NCI-H2196 (cell line): Measurements from ENCODE around the gene REEP3.
"Not testable (repeated sequence)": the region's sequence is repeated elsewhere in the genome, so short reads cannot be mapped to it uniquely, and the experiment has no call there.

Source experiments
- DNase-seq: peaks from one replicate; lab custom pipeline; 2025; ENCODE audit not compliant: unreplicated experiment; lab: John Stamatoyannopoulos, UW

The REEP3 gene

GRCh38 chr10:63628526-63629362, 107.5 kb downstream of the REEP3 start:
- DNase-seq: peak; percentile 79

- peak; percentile 71 for DNase-seq
Measured at GRCh38 chr10:63629363-63630084, 108.3 kb downstream of the REEP3 start.

DNA sequence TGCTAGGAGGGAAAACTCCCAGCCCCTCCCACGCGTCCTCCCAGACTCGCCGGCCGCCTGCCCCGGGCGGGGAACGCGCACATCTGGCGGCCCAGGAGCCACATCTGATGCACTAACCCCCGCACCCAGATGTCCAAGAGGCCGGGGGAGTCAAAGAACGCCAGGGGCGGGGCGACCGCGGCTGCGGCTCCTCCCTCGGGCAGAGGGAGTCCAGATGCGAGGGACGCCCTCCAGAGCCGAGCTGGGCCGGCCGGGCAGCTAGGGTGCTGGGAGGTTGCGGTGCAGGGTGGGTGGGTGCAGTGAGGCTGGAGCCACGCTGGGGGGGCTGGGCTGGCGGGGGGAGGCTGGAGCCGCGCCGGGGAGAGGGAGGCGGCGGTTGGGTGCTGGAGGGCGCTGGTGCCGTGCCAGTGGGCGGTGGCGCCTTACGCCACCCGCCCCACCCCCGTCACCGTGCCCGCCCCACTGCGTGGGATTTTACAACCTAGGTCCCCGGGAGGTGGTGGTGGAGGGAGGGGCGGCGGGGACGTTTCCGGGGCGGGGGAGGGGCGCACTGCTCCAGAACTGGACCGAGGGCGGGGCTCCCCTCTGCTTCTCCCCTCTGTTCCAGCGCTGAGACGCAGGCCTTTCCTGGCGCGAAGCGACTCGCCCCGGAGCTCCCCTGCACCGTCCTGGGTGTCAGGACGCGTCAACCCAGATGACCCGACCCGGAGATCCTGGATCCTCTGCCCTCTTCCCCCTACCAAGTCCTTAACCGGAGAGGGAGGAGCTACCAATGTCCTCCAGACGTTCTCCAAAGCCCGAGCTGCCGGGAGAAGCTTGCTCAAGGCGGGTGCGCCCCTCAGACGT, 109.1 kb downstream of the REEP3 start:
- peak; percentile 84 for DNase-seq

DNA sequence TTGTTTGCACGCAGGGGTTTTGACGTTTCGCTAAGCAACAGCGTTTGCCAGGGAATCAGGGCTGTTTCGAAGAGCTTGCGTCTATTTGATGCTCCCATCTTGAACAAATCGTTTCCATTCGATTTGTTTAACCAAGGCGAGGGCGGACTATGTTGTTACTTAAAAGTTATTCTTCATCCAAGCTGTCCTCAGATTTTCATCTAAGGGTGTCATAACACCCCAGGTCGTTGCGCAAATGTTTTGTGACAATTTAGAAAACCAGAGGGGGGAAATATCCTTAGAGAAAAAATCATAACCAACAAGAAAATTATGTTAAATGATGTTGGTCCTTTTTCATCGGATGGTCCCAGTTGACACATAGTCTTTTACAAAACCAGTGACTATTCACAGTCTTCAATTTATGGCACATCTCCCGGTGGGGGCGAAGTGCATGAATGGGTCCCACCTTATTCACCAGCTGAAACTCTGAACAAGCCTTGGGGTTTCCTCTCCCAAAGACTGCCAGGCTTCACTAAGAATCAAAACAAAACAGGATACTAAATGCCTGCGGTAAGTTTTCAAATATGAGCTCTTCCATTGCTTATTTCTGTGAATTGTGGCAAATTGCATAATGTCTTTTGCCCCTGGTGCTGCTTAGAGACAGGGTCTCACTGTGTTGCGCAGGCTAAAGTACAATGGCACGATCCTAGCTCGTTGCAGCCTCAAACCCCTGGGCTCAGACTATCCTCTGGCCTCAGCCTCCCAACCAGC, 109.9 kb downstream of the REEP3 start:
- no peak for DNase-seq

- no peak for DNase-seq
Measured at GRCh38 chr10:63631991-63632390, 110.8 kb downstream of the REEP3 start.

DNA sequence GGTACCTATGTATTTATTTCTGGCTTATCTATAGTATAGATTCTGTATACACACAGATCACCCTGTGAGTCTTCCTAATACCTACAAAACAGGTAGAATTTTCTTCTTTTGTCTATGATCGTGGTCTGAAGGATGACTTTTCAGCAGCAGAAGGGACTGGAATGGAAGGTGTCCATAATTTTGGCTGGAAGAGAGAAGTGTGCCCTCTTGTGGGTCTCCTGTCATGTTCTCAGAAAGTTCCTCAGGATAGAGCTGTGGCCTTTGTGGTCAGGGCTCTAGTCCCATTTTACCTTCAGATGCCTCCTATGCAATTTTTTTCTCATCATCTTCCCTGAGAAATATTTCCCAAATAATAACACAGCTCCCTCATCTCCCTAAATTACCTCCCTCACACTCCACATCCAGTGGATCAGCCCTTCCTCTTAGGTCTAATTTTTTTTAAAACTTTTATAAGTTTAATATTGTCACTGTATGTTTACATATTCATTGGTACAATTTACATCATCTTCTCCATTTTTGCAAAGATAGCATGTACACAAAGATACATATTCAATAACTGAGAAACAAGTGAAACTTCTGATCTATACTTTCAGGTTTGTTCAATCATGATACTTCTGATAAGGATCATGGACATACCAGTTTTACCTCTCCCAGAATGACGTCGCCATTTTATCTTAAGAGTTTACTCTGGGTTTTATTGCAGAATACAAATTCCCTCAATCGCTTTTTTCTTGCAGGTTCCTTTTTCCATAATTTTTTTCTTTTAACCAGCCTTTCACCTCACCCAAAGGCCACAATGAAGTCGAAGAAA, 112.7 kb downstream of the REEP3 start:
- peak; percentile 10 for DNase-seq

DNA sequence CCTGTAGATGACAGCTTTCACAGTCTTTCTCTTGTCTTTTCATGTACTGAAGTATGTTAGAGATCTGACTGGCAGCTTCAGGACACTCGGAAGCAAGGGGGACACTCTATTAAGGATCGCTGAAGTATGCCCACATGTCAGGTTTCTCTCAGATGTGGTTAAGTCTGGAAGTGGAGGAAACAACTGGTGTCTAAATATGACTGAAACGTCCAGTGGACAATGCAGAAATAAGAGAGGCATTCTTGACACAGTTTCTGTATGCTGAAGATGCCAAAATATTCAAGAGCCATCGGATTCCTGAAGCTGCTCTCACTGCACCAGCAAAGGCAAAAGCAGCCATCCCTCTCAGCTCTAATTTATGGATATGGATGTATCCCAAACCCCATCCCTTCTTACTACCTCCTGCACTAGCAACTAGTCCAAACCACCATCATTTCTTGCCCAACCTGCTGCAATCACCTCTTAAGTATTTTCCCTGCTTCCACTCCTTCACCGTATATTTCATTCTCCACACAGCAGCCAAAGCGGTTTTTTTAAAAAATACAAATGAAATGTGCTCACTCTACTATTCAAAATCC, 113.4 kb downstream of the REEP3 start:
- no peak for DNase-seq

DNA sequence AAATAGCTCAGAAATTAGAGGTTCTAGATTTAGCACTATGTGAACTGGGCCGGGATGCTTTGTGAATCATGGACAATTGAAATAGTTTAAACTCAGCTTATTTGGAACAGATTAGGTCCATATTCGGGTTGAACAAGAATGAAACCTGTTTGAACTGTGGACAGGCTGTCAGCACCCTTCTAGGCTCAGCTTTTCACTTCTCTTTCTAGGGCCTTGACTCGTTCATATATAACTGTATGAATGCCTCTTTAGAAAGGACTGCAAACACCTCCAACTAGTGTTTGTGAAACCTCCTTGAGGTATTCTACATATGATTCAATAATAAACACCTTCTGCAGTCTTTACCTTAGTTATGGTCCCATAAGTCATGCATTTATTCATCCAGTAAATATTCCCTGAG, 115.6 kb downstream of the REEP3 start:
- no peak for DNase-seq

GRCh38 chr10:63637901-63638327, 116.7 kb downstream of the REEP3 start:
- no peak for DNase-seq

DNA sequence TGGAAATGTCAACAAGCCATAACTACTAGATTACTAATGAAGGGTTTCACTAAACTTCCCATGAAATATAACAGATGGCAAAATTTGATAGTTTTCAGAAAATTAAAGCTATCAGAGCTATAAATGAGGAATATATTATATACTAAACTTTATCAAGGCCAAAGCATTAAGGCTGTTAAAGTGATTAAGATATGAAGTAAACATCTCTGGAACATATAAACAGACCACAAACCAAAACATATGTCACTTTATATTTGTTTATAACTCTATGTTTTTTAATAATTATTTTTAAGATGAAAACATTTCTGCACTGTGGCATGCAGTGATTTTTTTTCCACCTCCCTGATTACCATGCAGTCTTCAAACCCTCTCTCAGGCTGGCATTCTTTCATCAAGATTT, 120.2 kb downstream of the REEP3 start:
- no peak for DNase-seq

DNA sequence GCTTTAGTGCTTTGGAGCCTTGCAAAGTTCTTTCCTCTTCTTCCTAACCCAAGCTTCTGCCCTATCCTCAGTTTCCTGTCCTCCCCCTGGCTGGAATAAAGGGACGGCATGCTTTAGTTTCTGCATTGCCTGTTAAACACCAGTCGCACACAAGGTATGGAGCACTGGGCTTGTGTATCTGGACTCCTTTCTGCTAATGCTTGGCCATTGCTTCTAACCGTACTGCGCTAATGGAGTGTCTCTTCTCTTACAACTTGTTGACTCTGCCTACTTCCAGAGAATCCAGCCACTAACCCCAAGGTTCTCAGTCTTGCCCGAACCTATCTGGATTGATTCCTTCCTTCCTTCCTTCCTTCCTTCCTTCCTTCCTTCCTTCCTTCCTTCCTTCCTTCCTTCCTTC, 120.6 kb downstream of the REEP3 start:
- DNase-seq: no peak

GRCh38 chr10:63642808-63643207, 121.6 kb downstream of the REEP3 start:
- DNase-seq: no peak

DNA sequence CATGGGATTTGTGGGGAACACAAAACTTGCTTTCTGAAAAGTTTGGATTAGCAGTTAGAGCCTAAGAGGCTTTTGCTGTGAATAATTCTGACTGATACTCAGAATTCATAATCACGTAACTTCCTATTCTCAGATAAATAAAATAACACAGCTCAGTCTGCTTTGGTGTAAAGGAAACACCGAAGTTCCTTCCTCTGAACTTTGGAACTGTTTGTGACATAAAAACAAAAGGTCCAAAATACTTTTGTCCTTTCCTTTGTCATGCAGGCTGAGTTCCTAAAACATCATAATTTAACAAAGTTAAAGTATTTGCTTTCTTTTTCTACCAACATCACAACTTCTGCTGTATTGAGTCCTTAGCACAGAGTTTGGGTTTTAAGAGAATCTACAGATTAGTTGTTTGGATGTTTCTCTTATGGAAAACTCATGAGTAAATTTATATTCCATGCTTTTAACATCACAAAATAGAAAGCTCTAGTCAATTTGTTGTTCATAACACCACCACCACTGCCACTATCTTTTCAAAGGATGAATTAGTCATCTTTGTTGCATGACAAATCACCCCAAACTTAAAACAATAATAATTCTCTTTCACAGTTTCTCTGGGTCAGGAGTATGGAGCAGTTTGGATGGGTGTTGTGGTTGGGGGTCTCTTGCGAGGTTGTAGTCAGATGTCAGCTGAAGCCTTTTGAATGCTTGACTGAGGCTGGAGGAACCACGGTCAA, 123.4 kb downstream of the REEP3 start:
- no peak for DNase-seq

- DNase-seq: no peak
Measured at GRCh38 chr10:63645195-63645594, 124.0 kb downstream of the REEP3 start.

GRCh38 chr10:63646491-63646890, 125.3 kb downstream of the REEP3 start:
- no peak for DNase-seq

- no peak for DNase-seq
Measured at GRCh38 chr10:63651864-63652263, 130.7 kb downstream of the REEP3 start.

GRCh38 chr10:63653747-63654146, 132.5 kb downstream of the REEP3 start:
- no peak for DNase-seq

DNA sequence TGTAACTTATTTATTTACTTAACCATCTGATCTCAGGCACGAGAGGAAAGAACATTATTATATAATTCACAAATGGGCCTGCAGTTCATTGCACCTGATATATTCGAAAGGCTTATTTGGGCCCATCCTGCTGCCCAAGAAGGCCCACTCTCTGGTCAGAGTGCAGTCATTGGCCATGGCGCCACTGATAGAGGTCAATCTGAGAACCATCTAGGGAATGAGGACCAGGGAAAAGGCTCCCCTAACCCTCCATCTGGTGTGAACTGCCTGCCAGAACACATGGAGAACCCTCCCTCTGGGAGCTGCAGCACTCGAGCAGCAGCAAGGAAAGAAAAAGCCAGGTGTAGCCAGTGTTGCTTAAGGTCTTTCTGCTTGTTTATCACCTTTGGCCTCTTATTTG, 136.6 kb downstream of the REEP3 start:
- DNase-seq: no peak

- not testable (repeated sequence) for DNase-seq
Measured at GRCh38 chr10:63660941-63661340, 139.7 kb downstream of the REEP3 start.
